B cell (primary cell): ENCODE data around the gene SLC38A1.
"Not testable (repeated sequence)": the region's sequence is repeated elsewhere in the genome, so short reads cannot be mapped to it uniquely, and the experiment has no call there.

Experiments used
- CTCF ChIP-seq: fragments of 200-600 bp; IDR thresholded peaks from one replicate; pipeline ENCODE4 v1.8.0; 2022; ENCODE audit warnings: antibody characterized with exemption, mild to moderate bottlenecking
- EZH2 ChIP-seq: IDR thresholded peaks from 2 replicates; pipeline ENCODE4 v1.6.1; 2012; ENCODE audit warnings: borderline replicate concordance, low read depth, mild to moderate bottlenecking, moderate library complexity, low read length; ENCODE audit not compliant: insufficient read depth, poor library complexity, severe bottlenecking

GRCh38 chr12:46285177-46285576 is 16.3 kb upstream of the SLC38A1 start:
- TF ChIP-seq CTCF, EZH2: not testable (repeated sequence)
